ENCODE measurements around the gene DPF1.

DNA sequence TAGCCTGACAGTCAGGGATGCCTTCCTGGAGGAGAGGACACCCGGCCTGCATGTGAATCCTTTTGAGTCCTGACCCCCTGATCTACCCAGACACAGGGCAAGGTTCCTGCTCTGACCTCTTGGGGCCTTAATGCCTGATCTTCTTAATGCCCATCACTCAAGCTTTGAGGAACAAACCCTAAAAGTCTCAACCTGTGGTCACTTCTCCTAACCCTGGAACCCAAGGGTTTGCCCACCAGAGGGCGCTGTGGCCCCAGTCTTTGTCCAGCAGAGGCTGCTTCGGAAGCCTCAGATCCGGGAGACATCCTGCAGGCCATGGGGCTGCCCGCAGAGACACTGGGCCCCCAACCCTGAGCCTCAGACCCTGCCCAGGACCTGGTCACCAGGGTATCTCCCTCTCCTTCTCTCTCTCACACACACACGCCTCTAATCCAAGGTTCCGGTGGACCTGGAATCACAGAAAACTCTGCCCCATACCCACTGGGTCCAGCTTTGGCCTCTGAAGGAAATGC lies 9.8 kb upstream of the DPF1 start:
- TF ChIP-seq, protein P1, sequence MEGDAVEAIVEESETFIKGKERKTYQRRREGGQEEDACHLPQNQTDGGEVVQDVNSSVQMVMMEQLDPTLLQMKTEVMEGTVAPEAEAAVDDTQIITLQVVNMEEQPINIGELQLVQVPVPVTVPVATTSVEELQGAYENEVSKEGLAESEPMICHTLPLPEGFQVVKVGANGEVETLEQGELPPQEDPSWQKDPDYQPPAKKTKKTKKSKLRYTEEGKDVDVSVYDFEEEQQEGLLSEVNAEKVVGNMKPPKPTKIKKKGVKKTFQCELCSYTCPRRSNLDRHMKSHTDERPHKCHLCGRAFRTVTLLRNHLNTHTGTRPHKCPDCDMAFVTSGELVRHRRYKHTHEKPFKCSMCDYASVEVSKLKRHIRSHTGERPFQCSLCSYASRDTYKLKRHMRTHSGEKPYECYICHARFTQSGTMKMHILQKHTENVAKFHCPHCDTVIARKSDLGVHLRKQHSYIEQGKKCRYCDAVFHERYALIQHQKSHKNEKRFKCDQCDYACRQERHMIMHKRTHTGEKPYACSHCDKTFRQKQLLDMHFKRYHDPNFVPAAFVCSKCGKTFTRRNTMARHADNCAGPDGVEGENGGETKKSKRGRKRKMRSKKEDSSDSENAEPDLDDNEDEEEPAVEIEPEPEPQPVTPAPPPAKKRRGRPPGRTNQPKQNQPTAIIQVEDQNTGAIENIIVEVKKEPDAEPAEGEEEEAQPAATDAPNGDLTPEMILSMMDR (IDR thresholded peaks at IDR 0.05), result peak; percentile 94
- no peak for TF ChIP-seq EZH2phosphoT487 (IDR thresholded peaks at IDR 0.05)
- no peak for TF ChIP-seq EZH2 (IDR thresholded peaks at IDR 0.05)

Measured in neural progenitor cell (in vitro differentiated cells).